NCI-H1048 (cell line): ENCODE results near the gene ADGRD2.

Experiments
- DNase-seq: peaks from one replicate; lab custom pipeline; 2025; lab: John Stamatoyannopoulos, UW

Gene ADGRD2

DNA sequence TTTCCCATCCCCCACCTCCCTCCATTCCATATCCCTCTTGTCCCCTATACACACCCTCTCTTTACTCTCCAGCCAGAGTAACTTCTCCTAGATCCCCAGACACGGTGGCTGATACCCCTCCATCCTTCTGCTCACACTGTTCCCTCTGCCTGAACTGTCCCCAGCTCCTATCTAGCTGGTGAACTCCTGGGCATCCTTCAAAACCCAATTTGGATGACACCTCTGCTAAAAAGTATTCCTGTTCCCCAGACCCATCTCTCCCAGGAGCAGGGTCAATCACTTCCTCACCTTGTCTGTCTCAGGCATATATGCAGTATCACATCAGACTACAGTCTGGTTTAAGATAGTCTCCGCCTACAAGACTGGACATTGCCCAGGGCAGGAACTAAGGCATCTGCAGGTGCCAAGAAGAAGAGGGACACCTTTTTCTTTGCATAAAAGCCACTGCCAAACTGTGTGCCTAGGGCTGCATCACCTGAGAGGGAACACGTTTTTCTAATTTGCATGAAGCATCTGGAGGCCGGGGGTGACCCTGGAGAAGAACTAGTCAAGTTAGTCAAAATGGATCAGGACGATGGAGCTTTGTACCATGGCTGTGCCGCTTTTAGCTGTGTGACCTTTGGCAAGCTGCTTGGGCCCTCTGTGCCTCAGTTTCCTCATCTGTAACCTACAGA, 29.8 kb downstream of the ADGRD2 start:
- DNase-seq: no peak

DNA sequence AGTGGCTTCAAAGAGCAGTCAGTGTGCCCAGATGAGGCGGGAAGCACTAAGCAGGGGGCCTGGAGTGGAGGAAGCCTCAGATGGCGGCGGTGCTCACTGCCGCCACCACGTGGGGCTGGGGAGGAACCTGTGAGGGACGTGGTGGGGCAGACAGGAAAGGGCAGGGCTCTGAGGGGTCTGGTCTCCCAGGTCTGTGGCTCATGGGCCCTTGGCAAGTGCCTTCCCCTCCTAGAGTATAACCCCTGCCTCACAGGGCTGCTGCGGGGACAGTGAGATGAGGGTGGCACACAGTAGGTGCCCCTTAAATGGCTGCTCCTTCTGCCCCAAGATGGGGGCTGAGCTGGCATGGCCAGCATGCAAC, 30.4 kb downstream of the ADGRD2 start:
- no peak for DNase-seq

DNA sequence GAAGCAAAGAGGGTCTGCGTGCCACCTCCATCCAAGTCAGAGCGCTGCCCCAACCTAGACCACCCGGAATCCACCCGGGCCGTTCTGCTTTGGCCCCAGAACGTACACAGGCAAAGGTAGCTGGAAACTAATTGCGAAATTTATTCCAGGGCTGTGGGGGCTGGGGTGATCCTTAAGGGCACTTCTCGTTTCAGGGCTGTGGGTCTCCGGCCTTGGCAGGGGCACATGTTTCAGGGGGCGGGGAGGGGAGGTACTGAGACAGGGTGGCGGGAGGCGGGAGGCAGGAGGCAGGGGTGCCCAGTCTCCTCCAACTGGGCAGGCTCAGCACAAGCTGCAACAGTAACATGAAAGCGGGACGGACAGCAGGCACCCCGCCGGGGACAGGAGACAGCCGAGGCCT, 30.9 kb downstream of the ADGRD2 start:
- no peak for DNase-seq

DNA sequence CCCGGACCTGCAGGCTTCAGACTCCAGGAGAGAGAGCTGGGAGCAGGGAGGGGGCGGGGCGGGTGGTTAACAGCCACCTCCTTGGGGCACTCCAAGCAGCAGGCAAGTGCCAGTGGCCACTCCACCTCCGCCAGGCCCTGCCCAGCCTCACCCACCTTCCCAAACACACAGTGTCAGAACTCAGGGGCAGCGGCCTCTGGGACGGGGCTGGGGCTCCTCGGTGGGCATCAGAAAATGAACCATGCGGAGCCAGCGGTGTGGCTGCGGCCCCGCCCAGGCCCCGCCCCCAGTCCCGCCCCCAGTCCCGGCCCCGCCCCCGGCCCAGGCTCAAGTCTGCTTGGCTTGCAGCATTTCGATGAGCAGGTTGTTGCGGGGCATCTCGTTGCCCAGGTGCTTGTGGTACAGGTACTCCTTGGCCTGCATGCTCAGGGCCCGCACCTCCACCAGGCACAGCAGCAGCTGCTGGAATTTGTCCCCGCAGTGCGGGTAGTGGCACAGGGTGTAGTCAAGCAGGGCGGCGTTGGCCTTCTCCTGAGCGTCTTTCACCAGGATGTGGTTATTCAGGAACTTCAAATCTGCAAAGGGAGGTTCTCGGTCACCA, 32.3 kb downstream of the ADGRD2 start:
- no peak for DNase-seq

DNA sequence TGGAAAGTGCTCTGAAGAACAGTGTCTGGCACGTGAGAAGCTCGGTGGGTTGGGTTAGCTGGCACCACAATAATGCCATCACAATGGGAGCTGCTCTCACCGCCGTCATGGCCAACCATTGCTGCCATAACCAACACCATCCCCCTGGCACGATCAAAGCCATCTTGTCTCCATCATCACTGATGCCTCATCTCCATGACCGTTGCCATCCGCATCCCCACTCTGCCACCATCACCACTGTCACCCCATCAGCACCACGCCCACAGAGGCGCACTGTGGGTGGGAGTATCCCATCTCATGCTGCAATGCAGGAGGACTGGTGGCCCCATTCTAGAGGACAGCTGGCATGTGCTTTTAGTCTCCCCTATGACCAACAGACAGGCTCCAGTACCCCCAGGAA, 33.2 kb downstream of the ADGRD2 start:
- DNase-seq: no peak

DNA sequence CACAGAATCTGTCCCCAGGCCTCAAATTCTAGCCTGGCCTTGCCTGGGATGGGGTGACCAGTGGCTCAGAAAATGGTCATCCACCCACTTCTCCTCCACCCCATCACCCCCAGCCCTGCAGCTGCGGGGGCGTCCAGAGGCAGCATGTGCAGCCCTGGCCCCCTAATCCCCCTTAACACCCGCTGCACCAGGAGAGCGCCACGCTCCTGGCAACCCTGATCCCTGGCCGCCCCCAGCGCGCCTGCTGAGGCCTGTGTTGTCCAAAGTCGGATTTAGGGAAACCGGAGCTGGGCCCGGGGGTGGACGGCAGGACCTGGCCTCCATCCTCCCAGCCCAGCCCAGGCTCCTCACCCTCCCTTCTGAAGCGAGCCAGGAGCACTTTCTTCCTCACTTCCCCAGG, 35.0 kb downstream of the ADGRD2 start:
- no peak for DNase-seq

GRCh38 chr9:124485936-124486335, 35.7 kb downstream of the ADGRD2 start:
- no peak for DNase-seq

DNA sequence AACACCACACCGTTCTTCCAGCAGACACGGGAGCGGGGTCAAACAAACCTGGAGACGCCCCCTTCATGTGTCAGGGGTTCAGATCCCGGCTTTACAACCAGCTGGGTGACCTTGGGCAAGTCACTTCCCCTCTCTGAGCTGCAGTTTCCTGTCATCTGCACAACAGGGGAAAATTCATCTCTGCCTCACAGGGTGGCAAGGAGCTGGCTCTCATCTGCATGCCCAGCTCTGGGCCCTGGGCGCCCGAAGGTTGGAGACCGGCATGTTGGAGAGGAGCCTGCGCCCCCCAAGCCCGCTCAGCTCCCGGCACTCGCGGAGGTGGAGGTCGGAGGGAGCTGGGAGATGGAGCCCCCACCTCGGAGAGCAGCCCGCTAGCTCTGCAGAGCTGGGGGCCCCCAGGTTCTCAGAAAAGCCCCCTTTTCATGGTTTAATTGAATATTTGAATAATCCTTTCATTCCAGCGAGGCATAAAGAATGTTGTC, 36.6 kb downstream of the ADGRD2 start:
- DNase-seq: no peak

GRCh38 chr9:124487260-124488182, 37.3 kb downstream of the ADGRD2 start:
- no peak for DNase-seq

DNA sequence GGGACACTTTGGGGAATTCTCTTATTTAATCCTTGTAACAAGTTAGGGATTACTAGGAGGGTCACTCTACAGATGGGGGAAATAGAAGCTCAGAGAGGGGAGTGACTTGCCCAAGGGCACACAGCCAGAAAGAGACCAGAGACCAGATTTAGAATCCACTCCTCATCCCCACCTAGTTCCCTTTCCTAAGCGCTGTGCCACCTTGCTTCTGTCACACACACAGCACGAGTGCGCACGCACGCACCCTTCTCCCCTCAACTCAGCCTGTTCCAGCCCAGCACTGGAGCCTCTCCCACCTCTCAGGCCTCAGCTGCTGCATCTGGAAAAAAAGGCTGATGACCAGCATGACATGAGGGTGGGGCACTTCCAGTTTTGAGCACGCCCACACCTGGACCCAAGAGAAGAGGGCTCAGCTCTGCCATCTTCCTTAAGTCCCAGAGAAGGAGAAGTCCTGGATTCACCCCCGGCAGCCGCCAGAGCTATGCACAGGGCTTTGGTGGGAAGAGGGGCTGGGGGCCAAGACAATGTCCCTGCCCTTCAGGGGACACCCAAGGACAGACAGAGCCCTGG, 38.5 kb downstream of the ADGRD2 start:
- no peak for DNase-seq

DNA sequence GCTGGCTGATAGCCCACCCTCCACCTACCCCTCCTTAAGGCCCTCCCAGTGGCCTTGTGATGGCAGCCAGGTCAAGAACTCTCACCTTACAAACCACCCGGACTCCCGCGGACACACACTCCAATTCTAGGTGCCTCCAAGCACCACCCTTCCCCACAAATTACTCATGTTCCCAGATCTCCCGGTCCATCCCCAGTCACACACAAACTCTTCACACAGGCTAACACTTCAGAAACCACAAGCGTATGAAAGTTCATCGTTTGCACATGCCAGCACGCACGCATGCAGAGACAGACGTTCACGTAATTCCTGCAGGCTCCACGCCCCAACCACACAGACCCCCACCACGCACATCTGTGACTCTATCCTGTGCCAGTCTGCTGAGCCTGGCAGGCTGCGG, 39.0 kb downstream of the ADGRD2 start:
- no peak for DNase-seq

GRCh38 chr9:124490004-124490403, 39.8 kb downstream of the ADGRD2 start:
- DNase-seq: no peak

DNA sequence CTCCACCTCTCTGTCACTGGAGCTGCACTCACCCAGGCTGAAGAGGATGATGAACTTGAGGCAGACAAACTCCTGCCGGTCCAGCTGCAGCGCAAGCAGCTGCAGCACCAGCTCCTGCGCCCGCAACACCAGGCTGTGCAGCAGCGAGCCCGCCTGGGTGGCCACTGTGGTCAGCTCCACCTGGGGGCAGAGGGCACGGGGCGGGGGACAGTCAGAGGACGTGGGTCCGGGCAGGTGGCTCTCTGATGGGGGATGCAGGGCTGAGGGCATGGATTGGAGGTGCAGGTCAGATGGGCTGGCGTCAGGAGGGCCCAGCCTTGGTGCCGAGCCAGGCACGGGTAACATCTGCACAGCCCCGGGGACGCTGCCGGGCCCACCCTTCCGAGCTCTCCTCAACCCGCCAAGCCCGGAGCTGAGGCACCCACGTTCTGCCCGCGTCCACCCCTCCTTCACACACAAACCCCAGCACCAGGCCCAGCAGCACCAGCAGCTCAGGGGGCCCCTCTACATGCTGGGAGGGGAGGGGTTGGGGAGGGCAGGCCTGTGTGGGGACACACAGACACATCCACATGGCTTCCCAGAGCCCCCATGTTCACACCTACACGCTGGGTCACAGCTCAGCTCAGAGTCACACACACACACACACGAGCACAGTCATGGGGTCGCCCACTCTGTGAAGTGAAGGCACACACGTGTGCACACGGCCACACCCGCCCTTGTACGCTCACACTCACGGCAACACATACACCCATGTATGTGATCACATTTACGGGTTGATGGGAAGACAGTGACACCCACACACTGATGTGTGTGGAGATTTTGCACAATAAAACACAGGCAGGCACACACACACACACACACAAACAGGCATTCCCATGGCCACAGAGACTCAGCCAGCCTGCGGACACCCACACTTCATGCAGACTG, 41.1 kb downstream of the ADGRD2 start:
- no peak for DNase-seq

- no peak for DNase-seq
These were observed 42.6 kb downstream of the ADGRD2 start for GRCh38 chr9:124492818-124493217.

DNA sequence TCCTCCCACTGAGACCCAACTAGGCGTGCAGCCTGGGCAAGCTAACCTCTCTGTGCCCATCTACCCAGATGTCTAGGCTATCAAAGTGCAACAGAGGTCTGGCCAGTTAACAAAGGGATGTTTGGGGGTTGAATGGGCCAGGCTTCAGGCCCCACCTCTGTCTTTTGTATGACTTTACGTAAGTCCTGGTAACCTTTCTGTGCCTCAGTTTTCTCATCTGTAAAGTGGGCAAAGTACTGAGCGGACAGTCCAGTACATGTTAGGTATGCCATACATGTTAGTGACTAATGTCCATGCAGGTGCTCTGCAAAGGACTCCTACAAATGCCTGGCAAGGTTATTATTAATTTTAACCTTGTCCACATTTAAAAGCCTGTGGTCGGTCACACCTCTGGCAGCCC, 43.0 kb downstream of the ADGRD2 start:
- DNase-seq: no peak

- no peak for DNase-seq
These were observed 43.7 kb downstream of the ADGRD2 start for GRCh38 chr9:124493794-124494479.

DNA sequence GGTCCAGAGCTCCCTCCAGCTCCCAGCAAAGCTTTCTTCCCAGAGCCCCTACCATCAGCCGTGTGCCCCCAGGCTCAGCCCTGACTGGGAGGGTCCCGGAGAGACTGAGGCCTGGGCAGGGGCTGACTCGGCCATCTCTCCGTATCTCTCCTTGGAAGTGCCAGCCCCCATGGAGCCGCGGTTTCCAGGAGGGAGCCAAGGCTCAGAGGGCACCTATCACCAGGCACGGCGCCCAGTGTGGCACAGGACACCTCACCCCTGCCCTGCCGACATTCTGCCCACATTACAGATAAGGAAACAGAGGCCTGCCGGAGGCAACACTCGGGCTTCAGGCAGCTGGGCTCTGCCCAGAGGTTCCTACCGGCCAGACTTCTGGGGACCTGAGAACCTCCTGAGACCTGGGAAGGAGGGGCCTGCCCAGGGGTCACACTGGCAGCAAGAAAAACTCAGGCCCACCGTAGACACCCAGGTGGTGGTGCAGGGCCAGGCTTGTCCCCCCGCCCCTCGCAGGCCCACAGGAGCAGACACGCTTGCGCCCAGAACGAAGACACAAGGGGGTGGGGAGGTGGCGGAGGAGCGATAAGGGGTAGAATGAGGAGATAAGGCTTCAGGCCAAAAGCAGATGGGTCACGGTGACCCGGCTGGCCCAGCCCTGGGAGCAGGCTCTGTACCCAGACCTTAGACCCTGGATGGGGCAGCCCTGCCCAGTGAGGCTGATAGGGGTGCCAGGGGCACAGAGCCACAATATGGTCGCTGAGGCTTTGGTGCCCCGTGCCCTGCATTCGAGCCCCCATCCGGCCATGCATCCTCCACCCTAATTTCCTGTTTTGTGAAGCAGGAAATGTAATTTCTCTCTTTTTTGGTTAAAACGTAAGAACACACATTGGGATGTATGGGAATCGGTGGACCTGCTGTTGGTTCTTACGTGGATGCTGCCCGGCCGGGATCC, 45.1 kb downstream of the ADGRD2 start:
- DNase-seq: no peak

DNA sequence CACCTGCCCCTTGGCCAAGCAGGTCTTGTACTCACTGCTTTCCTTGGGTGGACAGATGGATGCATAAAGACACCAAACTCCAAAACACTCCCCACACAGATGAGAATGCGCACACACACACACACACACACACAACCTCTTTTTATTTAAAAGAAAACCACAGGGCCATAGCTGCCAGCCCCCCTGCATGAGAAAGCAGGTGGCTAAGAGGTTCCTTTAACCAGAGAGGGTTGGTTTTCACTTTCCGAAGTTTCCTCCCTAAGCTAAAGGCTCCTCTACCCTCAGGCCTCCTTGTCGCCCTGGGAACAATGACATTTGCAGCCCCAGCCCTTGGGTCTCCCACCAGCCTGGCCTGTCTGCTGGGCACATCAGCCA, 45.8 kb downstream of the ADGRD2 start:
- no peak for DNase-seq

DNA sequence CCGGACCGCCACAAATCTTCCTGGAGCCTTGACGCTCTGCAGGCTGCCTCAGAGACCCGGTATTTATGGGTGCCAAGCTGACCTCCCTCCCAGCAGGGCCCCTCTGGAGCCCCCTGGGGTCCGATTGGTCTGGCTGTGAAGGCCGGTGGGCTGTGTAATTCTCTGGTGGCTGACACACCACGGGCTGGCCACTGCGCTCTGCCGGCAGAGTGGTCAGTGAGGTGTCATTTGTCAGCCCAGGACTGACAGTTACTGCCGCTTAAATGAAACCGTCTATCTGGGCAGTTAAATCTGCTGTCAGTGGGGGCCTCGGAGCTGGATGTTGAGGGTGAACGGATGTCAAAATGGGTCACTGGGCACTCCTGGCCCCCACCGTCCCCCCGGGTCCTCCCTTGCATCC, 46.2 kb downstream of the ADGRD2 start:
- no peak for DNase-seq

GRCh38 chr9:124497441-124497840, 47.2 kb downstream of the ADGRD2 start:
- DNase-seq: no peak
